Dedifferentiated amniotic fluid mesenchymal stem cell (primary cell): ENCODE measurements around the gene SLC5A12.
"Not testable (repeated sequence)": the region's sequence is repeated elsewhere in the genome, so short reads cannot be mapped to it uniquely, and the experiment has no call there.

ENCODE experiments used
- DNase-seq: peaks from one replicate; pipeline ENCODE4 v3.0.0-alpha.2; 2016; ENCODE audit errors: extremely low spot score

Gene SLC5A12

GRCh38 chr11:26655287-26655686, 66.6 kb downstream of the SLC5A12 start:
- no peak for DNase-seq

DNA sequence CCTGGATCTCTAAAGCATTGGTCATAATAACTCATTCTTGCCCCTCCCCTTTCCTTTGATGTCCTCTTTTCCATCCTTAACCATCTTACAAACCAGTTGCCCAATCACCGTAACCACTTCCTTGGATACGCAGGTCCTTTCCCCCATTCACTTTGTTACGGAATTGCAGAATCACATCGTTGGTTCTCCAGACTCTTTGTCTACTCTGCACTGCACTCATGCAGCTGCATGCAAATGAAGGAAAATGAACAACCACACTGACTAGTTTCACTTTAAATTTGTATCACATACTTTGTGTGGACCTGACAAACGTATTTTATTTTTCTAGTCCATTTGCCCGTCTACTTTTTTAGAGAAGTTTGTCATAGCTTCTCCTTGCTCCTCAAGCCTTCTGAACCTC, 69.9 kb downstream of the SLC5A12 start:
- no peak for DNase-seq

DNA sequence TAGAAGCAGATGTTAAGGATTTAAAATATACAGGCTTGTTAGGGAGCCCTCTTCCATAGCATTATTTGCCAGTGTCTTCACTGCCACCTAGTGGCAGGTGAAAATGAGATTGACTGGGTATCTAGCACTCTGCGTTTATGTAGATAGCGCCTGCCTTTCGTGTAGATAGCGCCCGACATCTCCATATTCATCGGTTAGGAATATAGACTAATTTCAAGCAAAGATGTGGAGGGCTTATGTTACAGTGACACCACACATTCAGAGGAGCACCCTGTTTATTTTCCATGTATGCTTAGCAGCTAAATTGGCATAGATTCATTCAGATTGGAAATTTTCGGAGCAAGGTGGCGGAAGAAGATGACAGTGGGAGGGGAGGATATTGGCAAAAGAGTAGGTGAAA, 72.0 kb downstream of the SLC5A12 start:
- peak; percentile 19 for DNase-seq

GRCh38 chr11:26643314-26643713, 78.5 kb downstream of the SLC5A12 start:
- not testable (repeated sequence) for DNase-seq

DNA sequence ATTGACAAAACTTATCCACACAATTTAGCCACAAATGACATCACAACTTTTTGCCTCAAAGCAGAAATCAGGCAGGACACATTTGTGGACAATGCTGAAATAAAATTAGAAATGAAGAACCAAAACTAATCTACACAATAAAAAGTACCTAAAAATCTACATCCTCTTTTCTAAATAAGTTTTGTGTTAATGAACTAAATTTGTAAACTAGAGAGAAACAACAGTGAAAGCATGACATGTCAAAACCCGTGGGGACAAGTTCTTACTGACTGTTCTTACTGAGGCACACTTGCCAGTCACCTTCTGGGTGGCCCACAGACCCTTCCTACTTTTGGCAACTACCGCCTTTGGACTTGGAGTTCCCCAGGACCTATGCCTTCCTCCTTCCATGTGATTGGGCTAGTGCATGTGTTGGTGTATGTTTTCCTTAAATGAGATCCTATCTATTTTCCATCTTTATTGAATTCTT, 89.1 kb downstream of the SLC5A12 start:
- no peak for DNase-seq

- DNase-seq, result no peak
Measured at GRCh38 chr11:26626346-26626745, 95.5 kb downstream of the SLC5A12 start.

GRCh38 chr11:26623076-26623659, 98.7 kb downstream of the SLC5A12 start:
- no peak for DNase-seq

- no peak for DNase-seq
Measured at GRCh38 chr11:26622181-26622580, 99.7 kb downstream of the SLC5A12 start.

GRCh38 chr11:26621132-26621531, 100.7 kb downstream of the SLC5A12 start:
- peak; percentile 83 for DNase-seq

GRCh38 chr11:26620282-26621045, 101.4 kb downstream of the SLC5A12 start:
- DNase-seq, result no peak

DNA sequence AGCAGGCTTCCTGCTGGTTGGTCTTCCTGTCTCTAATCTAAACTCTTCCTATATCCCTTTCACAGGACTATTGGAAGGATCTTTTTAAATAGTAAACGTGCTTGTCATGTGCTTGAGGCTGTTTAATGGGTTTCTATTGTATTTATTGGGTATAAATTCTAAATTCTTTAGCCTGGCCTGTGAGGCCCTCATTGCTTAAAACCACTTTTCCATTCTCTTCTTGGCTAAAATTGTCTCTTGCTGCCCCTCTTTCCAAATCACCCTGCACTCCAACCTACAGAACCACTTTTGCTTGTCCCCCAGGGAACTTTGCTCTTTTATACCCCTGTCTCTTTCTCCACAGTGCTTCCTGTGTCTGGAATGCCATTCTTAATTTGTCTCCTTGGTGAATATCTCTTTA, 103.4 kb downstream of the SLC5A12 start:
- DNase-seq, result no peak
